Neuronal stem cell (in vitro differentiated cells): ENCODE measurements around the gene TFB2M.

Experiments used
- DNase-seq: peaks from one replicate; pipeline ENCODE4 v3.0.0-alpha.2; 2013; ENCODE audit warnings: low spot score
- H2AFZ ChIP-seq: one replicate; pipeline ENCODE4 v1.6.1; 2013; ENCODE audit warnings: mild to moderate bottlenecking, low read length, inconsistent platforms
- H2AK5ac ChIP-seq: 2 replicates; pipeline ENCODE4 v1.6.1; 2013; ENCODE audit warnings: low read depth, mild to moderate bottlenecking, inconsistent platforms, low read length, moderate library complexity, mixed read lengths
- H2BK120ac ChIP-seq: 2 replicates; pipeline ENCODE4 v1.6.1; 2013; ENCODE audit warnings: low read depth, mild to moderate bottlenecking, inconsistent platforms, low read length, moderate library complexity, mixed read lengths
- H2BK12ac ChIP-seq: one replicate; pipeline ENCODE4 v1.6.1; 2013; ENCODE audit warnings: low read length, inconsistent platforms
- H2BK15ac ChIP-seq: 2 replicates; pipeline ENCODE4 v1.6.1; 2013; ENCODE audit warnings: mild to moderate bottlenecking, low read length, inconsistent platforms, mixed read lengths
- H2BK5ac ChIP-seq: one replicate; pipeline ENCODE4 v1.6.1; 2013; ENCODE audit warnings: inconsistent platforms, mild to moderate bottlenecking, low read length, moderate library complexity
- H3K14ac ChIP-seq: one replicate; pipeline ENCODE4 v1.6.1; 2013; ENCODE audit warnings: low read length, inconsistent platforms
- H3K18ac ChIP-seq: 2 replicates; pipeline ENCODE4 v1.6.1; 2013; ENCODE audit warnings: low read length, inconsistent platforms
- H3K23ac ChIP-seq: 2 replicates; pipeline ENCODE4 v1.6.1; 2013; ENCODE audit warnings: low read depth, mild to moderate bottlenecking, mixed read lengths, low read length, inconsistent platforms; ENCODE audit not compliant: poor library complexity
- H3K27ac ChIP-seq: replicated peaks from 3 replicates; pipeline ENCODE4 v1.5.1; 2013; ENCODE audit warnings: low read length, inconsistent platforms
- H3K27me3 ChIP-seq, 3 experiments: 2 replicates each; pipeline ENCODE4 v1.6.1; 2013; ENCODE audit warnings: low read length in 3 of 3, mild to moderate bottlenecking in 2 of 3, inconsistent platforms in 1 of 3, low read depth in 1 of 3, mixed read lengths in 1 of 3, moderate library complexity in 1 of 3; ENCODE audit not compliant: control insufficient read depth in 3 of 3, insufficient read depth in 3 of 3
- H3K36me3 ChIP-seq, 2 donors: replicated peaks in 1 of 2; 2 replicates each; pipeline ENCODE4 v1.6.1; 2013; ENCODE audit warnings: low read length in 2 of 2; ENCODE audit not compliant: control insufficient read depth in 2 of 2, insufficient read depth in 2 of 2
- H3K4ac ChIP-seq: 2 replicates; pipeline ENCODE4 v1.6.1; 2013; ENCODE audit warnings: inconsistent platforms, mild to moderate bottlenecking, low read length, moderate library complexity
- H3K4me1 ChIP-seq, 2 donors: 1 replicate in 1 of 2; 2 replicates in 1 of 2; pipeline ENCODE4 v1.6.1; 2013; ENCODE audit warnings: low read length in 2 of 2, low read depth in 1 of 2; ENCODE audit not compliant: control insufficient read depth in 2 of 2, insufficient read depth in 1 of 2
- H3K4me2 ChIP-seq: one replicate; pipeline ENCODE4 v1.6.1; 2013; ENCODE audit warnings: mild to moderate bottlenecking, low read length, inconsistent platforms; ENCODE audit not compliant: insufficient read depth, poor library complexity, severe bottlenecking
- H3K4me3 ChIP-seq, 2 donors: 2 replicates each; pipeline ENCODE4 v1.5.1; 2013; ENCODE audit warnings: low read length in 2 of 2, mild to moderate bottlenecking in 2 of 2, inconsistent platforms in 1 of 2, moderate library complexity in 1 of 2
- H3K79me1 ChIP-seq: one replicate; pipeline ENCODE4 v1.6.1; 2013; ENCODE audit warnings: low read depth, mild to moderate bottlenecking, inconsistent platforms, low read length, moderate library complexity
- H3K9ac ChIP-seq: one replicate; pipeline ENCODE4 v1.6.1; 2013; ENCODE audit warnings: mild to moderate bottlenecking, low read depth, low read length, inconsistent platforms; ENCODE audit not compliant: poor library complexity
- H3K9me3 ChIP-seq, 2 donors: replicated peaks in 1 of 2; 2 replicates each; pipeline versions ENCODE3 to v1.6.1; 2013; ENCODE audit warnings: low read length in 2 of 2, mild to moderate bottlenecking in 2 of 2, inconsistent platforms in 1 of 2, low read depth in 1 of 2, mixed read lengths in 1 of 2, moderate library complexity in 1 of 2; ENCODE audit not compliant: control insufficient read depth in 2 of 2, insufficient read depth in 1 of 2
- H4K8ac ChIP-seq: one replicate; pipeline ENCODE4 v1.6.1; 2013; ENCODE audit warnings: low read depth, mild to moderate bottlenecking, inconsistent platforms, low read length, moderate library complexity
- H4K91ac ChIP-seq: one replicate; pipeline ENCODE4 v1.6.1; 2013; ENCODE audit warnings: low read length, low read depth, mild to moderate bottlenecking, inconsistent platforms; ENCODE audit not compliant: poor library complexity
- WGBS, 2 donors: extraction: QIAGEN DNeasy Blood & Tissue Kit; methylation state at CpG; one replicate each; pipeline ENCODE4 v1.1.7; 2013; ENCODE audit warnings: missing lambda C conversion rate in 2 of 2, mixed read lengths in 1 of 2; ENCODE audit not compliant: insufficient read length in 2 of 2, insufficient replicate concordance in 1 of 2; ENCODE audit errors: extremely low coverage in 2 of 2; 5-methylcytosine and 5-hydroxymethylcytosine counted together

TFB2M gene

GRCh38 chr1:246506367-246506673 is 59.7 kb downstream of the TFB2M start:
- Histone ChIP-seq H3K9me3 (no peaks in the 10 kb centered on the region), H2AFZ (peak overlapping the region; percentile 100), H3K4ac (no peak overlapping the region), H3K4me1 (peaks cover 0 to 4% of the 10 kb centered on the region in 2 donors), H2BK5ac (peak overlapping the region; percentile 43), H3K4me3 (peak overlapping the region; percentile 99 to 100), H4K8ac (no peak overlapping the region), H3K14ac (no peak overlapping the region), H3K27ac (no peak overlapping the region), H3K23ac (peak overlapping the region; percentile 98), H3K27me3 (no peaks in the 10 kb centered on the region), H4K91ac (no peak overlapping the region), H3K9ac (peak overlapping the region; percentile 97), H3K18ac (peak overlapping the region; percentile 98), H2BK120ac (no peak overlapping the region), H2BK12ac (no peak overlapping the region), H3K4me2 (peak overlapping the region; percentile 99), H3K36me3 (no peaks in the 10 kb centered on the region), H3K79me1 (no peaks in the 10 kb centered on the region), H2BK15ac (no peak overlapping the region), H2AK5ac (peak overlapping the region; percentile 51)
- no CpG with 5 or more reads among the region's 9 CpGs for WGBS, 2 donors
- DNase-seq, result no peak

GRCh38 chr1:246503341-246503740 is 62.7 kb downstream of the TFB2M start:
- no peak overlapping the region for H3K4me2 ChIP-seq
- H2BK5ac ChIP-seq, result no peak overlapping the region
- H3K4ac ChIP-seq, result no peak overlapping the region
- no peak overlapping the region for H3K23ac ChIP-seq
- H3K4me3 ChIP-seq, result no peak overlapping the region
- H3K27ac ChIP-seq, result no peak overlapping the region
- H2AK5ac ChIP-seq, result no peak overlapping the region
- no peak overlapping the region for H3K14ac ChIP-seq
- no peak overlapping the region for H2AFZ ChIP-seq
- no CpG with 5 or more reads among the region's 7 CpGs for WGBS, 2 donors
- no peaks in the 10 kb centered on the region for H3K36me3 ChIP-seq
- no peaks in the 10 kb centered on the region for H3K27me3 ChIP-seq
- no peak overlapping the region for H4K91ac ChIP-seq
- no peak for DNase-seq
- no peak overlapping the region for H3K18ac ChIP-seq
- H3K4me1 ChIP-seq, result peaks cover 0 to 4% of the 10 kb centered on the region in 2 donors
- H3K9me3 ChIP-seq, result no peaks in the 10 kb centered on the region
- H2BK15ac ChIP-seq, result no peak overlapping the region
- H3K79me1 ChIP-seq, result no peaks in the 10 kb centered on the region
- H2BK120ac ChIP-seq, result no peak overlapping the region
- H4K8ac ChIP-seq, result no peak overlapping the region
- no peak overlapping the region for H2BK12ac ChIP-seq
- H3K9ac ChIP-seq, result no peak overlapping the region

GRCh38 chr1:246497331-246497915 is 68.6 kb downstream of the TFB2M start:
- WGBS, 2 donors, result no CpG with 5 or more reads among the region's 2 CpGs
- H3K4me1 ChIP-seq, result peaks cover 0 to 1% of the 10 kb centered on the region in 2 donors
- H3K9ac ChIP-seq, result no peak overlapping the region
- no peak overlapping the region for H2BK15ac ChIP-seq
- H2BK5ac ChIP-seq, result no peak overlapping the region
- no peak overlapping the region for H2AK5ac ChIP-seq
- H3K4me3 ChIP-seq, result no peak overlapping the region
- H3K23ac ChIP-seq, result no peak overlapping the region
- H2BK12ac ChIP-seq, result no peak overlapping the region
- H4K91ac ChIP-seq, result no peak overlapping the region
- no peaks in the 10 kb centered on the region for H3K9me3 ChIP-seq
- no peaks in the 10 kb centered on the region for H3K79me1 ChIP-seq
- no peak overlapping the region for H3K4me2 ChIP-seq
- no peak overlapping the region for H2AFZ ChIP-seq
- no peak overlapping the region for H4K8ac ChIP-seq
- no peaks in the 10 kb centered on the region for H3K27me3 ChIP-seq
- peak; percentile 58 for DNase-seq
- no peak overlapping the region for H3K27ac ChIP-seq
- no peak overlapping the region for H3K4ac ChIP-seq
- H3K14ac ChIP-seq, result no peak overlapping the region
- no peak overlapping the region for H3K18ac ChIP-seq
- no peak overlapping the region for H2BK120ac ChIP-seq
- H3K36me3 ChIP-seq, result no peaks in the 10 kb centered on the region

- no peaks in the 10 kb centered on the region for H3K9me3 ChIP-seq
- H2AK5ac ChIP-seq, result no peak overlapping the region
- H3K18ac ChIP-seq, result no peak overlapping the region
- no peak overlapping the region for H3K23ac ChIP-seq
- H4K8ac ChIP-seq, result no peak overlapping the region
- no peak overlapping the region for H3K4ac ChIP-seq
- WGBS, 2 donors, result no CpG with 5 or more reads among the region's 3 CpGs
- H4K91ac ChIP-seq, result no peak overlapping the region
- no peak overlapping the region for H2BK120ac ChIP-seq
- no peak overlapping the region for H2BK5ac ChIP-seq
- no peak overlapping the region for H3K9ac ChIP-seq
- H2BK15ac ChIP-seq, result no peak overlapping the region
- no peak overlapping the region for H3K4me3 ChIP-seq
- no peaks in the 10 kb centered on the region for H3K79me1 ChIP-seq
- no peak overlapping the region for H2BK12ac ChIP-seq
- no peak overlapping the region for H3K14ac ChIP-seq
- H3K27me3 ChIP-seq, result no peaks in the 10 kb centered on the region
- peak; percentile 39 for DNase-seq
- no peak overlapping the region for H3K4me2 ChIP-seq
- H3K36me3 ChIP-seq, result no peaks in the 10 kb centered on the region
- peaks cover 0 to 3% of the 10 kb centered on the region in 2 donors for H3K4me1 ChIP-seq
- peak overlapping the region; percentile 47 for H2AFZ ChIP-seq
- H3K27ac ChIP-seq, result no peak overlapping the region
These were observed 73.3 kb downstream of the TFB2M start for GRCh38 chr1:246492611-246493245.
